Astrocyte (in vitro differentiated cells and primary cell): Measurements from ENCODE around the gene NXPH1. TPM values are rescaled to one million over a fixed set of nuclear protein-coding genes. Genes with fewer than 3 reads are reported as not detected.
A peak's percentile ranks its signal among the peaks of the same experiment; 100 is the strongest.

Source experiments
- DNase-seq: peaks from one replicate; pipeline ENCODE4 v3.0.0-alpha.2; 2010; ENCODE audit warnings: low read depth
- FAIRE-seq: peaks from 2 replicates; lab custom pipeline; 2011; peaks lifted over from hg19 to GRCh38; lab: Jason Lieb, UNC
- H2AFZ ChIP-seq: 2 replicates; pipeline ENCODE4 v1.6.0; 2012; ENCODE audit warnings: low read depth, low read length, inconsistent platforms
- H3K27ac ChIP-seq: 2 replicates; pipeline ENCODE4 v1.5.1; 2011; ENCODE audit warnings: low read depth, low read length, inconsistent platforms
- H3K27me3 ChIP-seq: 2 replicates; pipeline ENCODE4 v1.6.0; 2011; ENCODE audit warnings: low read length, inconsistent platforms; ENCODE audit not compliant: insufficient read depth
- H3K36me3 ChIP-seq: 2 replicates; pipeline ENCODE4 v1.5.1; 2011; ENCODE audit warnings: low read length, inconsistent platforms; ENCODE audit not compliant: insufficient read depth
- H3K4me1 ChIP-seq: 2 replicates; pipeline ENCODE4 v1.5.1; 2011; ENCODE audit warnings: low read length, inconsistent platforms; ENCODE audit not compliant: insufficient read depth
- H3K4me2 ChIP-seq: 2 replicates; pipeline ENCODE4 v1.6.0; 2012; ENCODE audit warnings: low read length, inconsistent platforms
- H3K4me3 ChIP-seq: 2 replicates; pipeline ENCODE4 v1.5.1; 2011; ENCODE audit warnings: low read depth, mild to moderate bottlenecking, low read length, inconsistent platforms; ENCODE audit not compliant: insufficient read depth
- H3K79me2 ChIP-seq: 2 replicates; pipeline ENCODE4 v1.6.0; 2012; ENCODE audit warnings: mild to moderate bottlenecking, low read length, inconsistent platforms; ENCODE audit not compliant: insufficient read depth
- H3K9ac ChIP-seq: 2 replicates; pipeline ENCODE4 v1.6.0; 2012; ENCODE audit warnings: mild to moderate bottlenecking, low read length, inconsistent platforms
- H3K9me3 ChIP-seq: 2 replicates; pipeline ENCODE4 v1.5.1; 2012; ENCODE audit warnings: low read depth, mild to moderate bottlenecking, low read length, inconsistent platforms; ENCODE audit not compliant: insufficient read depth
- H4K20me1 ChIP-seq: 2 replicates; pipeline ENCODE4 v1.6.0; 2012; ENCODE audit warnings: low read length, inconsistent platforms; ENCODE audit not compliant: insufficient read depth
- H3K27ac Mint-ChIP-seq: one replicate; pipeline ENCODE4 v1.8.0; 2021; ENCODE audit warnings: mild to moderate bottlenecking, mixed read lengths; ENCODE audit not compliant: unreplicated experiment
- H3K27me3 Mint-ChIP-seq: one replicate; pipeline ENCODE4 v1.8.0; 2021; ENCODE audit warnings: low read depth, mixed read lengths; ENCODE audit not compliant: unreplicated experiment
- H3K36me3 Mint-ChIP-seq: one replicate; pipeline ENCODE4 v1.8.0; 2021; ENCODE audit warnings: low read depth, mixed read lengths; ENCODE audit not compliant: unreplicated experiment
- H3K4me1 Mint-ChIP-seq: one replicate; pipeline ENCODE4 v1.8.0; 2021; ENCODE audit warnings: low read depth, mixed read lengths; ENCODE audit not compliant: unreplicated experiment
- H3K4me3 Mint-ChIP-seq: one replicate; pipeline ENCODE4 v1.8.0; 2021; ENCODE audit warnings: mild to moderate bottlenecking, moderate library complexity, mixed read lengths; ENCODE audit not compliant: unreplicated experiment
- H3K9me3 Mint-ChIP-seq: one replicate; pipeline ENCODE4 v1.8.0; 2021; ENCODE audit warnings: mild to moderate bottlenecking, mixed read lengths; ENCODE audit not compliant: unreplicated experiment
- CTCF ChIP-seq: IDR thresholded peaks from 2 replicates; pipeline ENCODE4 v1.5.1; 2011; ENCODE audit warnings: low read depth, mild to moderate bottlenecking, inconsistent platforms, low read length, moderate library complexity; ENCODE audit not compliant: insufficient read depth
- EZH2 ChIP-seq: IDR thresholded peaks from 2 replicates; pipeline ENCODE4 v1.6.1; 2012; ENCODE audit warnings: mild to moderate bottlenecking, low read length, inconsistent platforms; ENCODE audit not compliant: insufficient read depth
- total RNA-seq: library from RNA; stranded (reverse); gene quantifications from 2 replicates; pipeline ENCODE4 v1.2.1, GENCODE V29; 2021

The NXPH1 gene
- total RNA-seq, 1 donor from 2014 or later = 0.16 TPM

GRCh38 chr7:8413600-8413999 is 19.8 kb upstream of the NXPH1 start:
- no peak for FAIRE-seq
- no peak overlapping the region for H3K9ac ChIP-seq
- no peak for TF ChIP-seq CTCF
- no peak for TF ChIP-seq EZH2
- no peak overlapping the region for H3K4me2 ChIP-seq
- H3K4me3 ChIP-seq = no peak overlapping the region
- no peaks in the 10 kb centered on the region for H3K36me3 ChIP-seq
- no peak for DNase-seq
- Mint-ChIP-seq H3K4me1 (no peaks in the 10 kb centered on the region), H3K4me3 (no peak overlapping the region), H3K36me3 (no peaks in the 10 kb centered on the region), H3K9me3 (no peaks in the 10 kb centered on the region), H3K27me3 (peaks cover 1% of the 10 kb centered on the region), H3K27ac (no peak overlapping the region)
- no peak overlapping the region for H3K27ac ChIP-seq
- no peaks in the 10 kb centered on the region for H4K20me1 ChIP-seq
- H3K9me3 ChIP-seq = no peaks in the 10 kb centered on the region
- H2AFZ ChIP-seq = no peak overlapping the region
- H3K27me3 ChIP-seq = no peaks in the 10 kb centered on the region
- no peaks in the 10 kb centered on the region for H3K4me1 ChIP-seq
- H3K79me2 ChIP-seq = no peaks in the 10 kb centered on the region

- no peak overlapping the region for H3K27ac Mint-ChIP-seq
Observed at GRCh38 chr7:8418629-8419245, 14.7 kb upstream of the NXPH1 start.

More at GRCh38 chr7:8418629-8419245, 14.7 kb upstream of the NXPH1 start:
- Histone ChIP-seq H3K27ac (no peak overlapping the region), H3K4me1 (no peaks in the 10 kb centered on the region), H3K9ac (no peak overlapping the region), H3K4me3 (no peak overlapping the region), H3K9me3 (no peaks in the 10 kb centered on the region), H3K36me3 (no peaks in the 10 kb centered on the region), H3K4me2 (no peak overlapping the region), H2AFZ (no peak overlapping the region), H3K27me3 (no peaks in the 10 kb centered on the region), H4K20me1 (no peaks in the 10 kb centered on the region), H3K79me2 (no peaks in the 10 kb centered on the region)
- no peaks in the 10 kb centered on the region for H3K4me1 Mint-ChIP-seq
- no peak overlapping the region for H3K4me3 Mint-ChIP-seq
- DNase-seq (peak; percentile 25), FAIRE-seq (peak; percentile 34)
- no peaks in the 10 kb centered on the region for H3K9me3 Mint-ChIP-seq
- H3K36me3 Mint-ChIP-seq = no peaks in the 10 kb centered on the region
- peaks cover 1% of the 10 kb centered on the region for H3K27me3 Mint-ChIP-seq
- TF ChIP-seq EZH2 (no peak), CTCF (peak; percentile 85)
